GM19240 (cell line): Measurements from ENCODE around the gene SSTR3.
"Not testable (repeated sequence)": the region's sequence is repeated elsewhere in the genome, so short reads cannot be mapped to it uniquely, and the experiment has no call there.

ENCODE experiments used
- DNase-seq: peaks from one replicate; pipeline ENCODE4 v3.0.0; 2011; ENCODE audit warnings: low spot score; ENCODE audit not compliant: insufficient read length

The SSTR3 gene

GRCh38 chr22:37182101-37182948 lies 30.0 kb downstream of the SSTR3 start:
- DNase-seq = no peak

- DNase-seq = no peak
These were observed 30.6 kb downstream of the SSTR3 start for GRCh38 chr22:37181681-37182080.

- no peak for DNase-seq
These were observed 31.6 kb downstream of the SSTR3 start for GRCh38 chr22:37180531-37181231.

- no peak for DNase-seq
These were observed 32.5 kb downstream of the SSTR3 start for GRCh38 chr22:37179622-37180420.

GRCh38 chr22:37179126-37179470 lies 33.2 kb downstream of the SSTR3 start:
- DNase-seq = no peak

- DNase-seq = no peak
These were observed 33.7 kb downstream of the SSTR3 start for GRCh38 chr22:37178350-37179125.

GRCh38 chr22:37177755-37178154 lies 34.5 kb downstream of the SSTR3 start:
- no peak for DNase-seq

- DNase-seq = no peak
These were observed 35.1 kb downstream of the SSTR3 start for GRCh38 chr22:37177221-37177620.

GRCh38 chr22:37176464-37177061 lies 35.7 kb downstream of the SSTR3 start:
- no peak for DNase-seq

- no peak for DNase-seq
These were observed 36.6 kb downstream of the SSTR3 start for GRCh38 chr22:37175414-37176281.

GRCh38 chr22:37174964-37175363 lies 37.3 kb downstream of the SSTR3 start:
- no peak for DNase-seq

- DNase-seq = no peak
These were observed 38.6 kb downstream of the SSTR3 start for GRCh38 chr22:37173709-37174108.

- no peak for DNase-seq
These were observed 39.7 kb downstream of the SSTR3 start for GRCh38 chr22:37172266-37173245.

GRCh38 chr22:37171662-37172061 lies 40.6 kb downstream of the SSTR3 start:
- DNase-seq = no peak

- not testable (repeated sequence) for DNase-seq
These were observed 41.4 kb downstream of the SSTR3 start for GRCh38 chr22:37170689-37171405.

- no peak for DNase-seq
These were observed 42.2 kb downstream of the SSTR3 start for GRCh38 chr22:37169947-37170688.

GRCh38 chr22:37169406-37169805 lies 42.9 kb downstream of the SSTR3 start:
- no peak for DNase-seq
